HL-60 (cell line): ENCODE data around the gene METTL15.

Experiments
- TF ChIP-seq, protein P1 (sequence below): IDR thresholded peaks from one replicate; pipeline ENCODE4 v1.5.1; 2011; ENCODE audit warnings: low read length, control low read depth, inconsistent platforms; ENCODE audit not compliant: insufficient read depth
- TF ChIP-seq, protein P2 (sequence below): IDR thresholded peaks from 2 replicates; pipeline ENCODE4 v1.6.1; 2012; ENCODE audit warnings: low read depth; ENCODE audit not compliant: insufficient replicate concordance

- TF ChIP-seq, protein P1, sequence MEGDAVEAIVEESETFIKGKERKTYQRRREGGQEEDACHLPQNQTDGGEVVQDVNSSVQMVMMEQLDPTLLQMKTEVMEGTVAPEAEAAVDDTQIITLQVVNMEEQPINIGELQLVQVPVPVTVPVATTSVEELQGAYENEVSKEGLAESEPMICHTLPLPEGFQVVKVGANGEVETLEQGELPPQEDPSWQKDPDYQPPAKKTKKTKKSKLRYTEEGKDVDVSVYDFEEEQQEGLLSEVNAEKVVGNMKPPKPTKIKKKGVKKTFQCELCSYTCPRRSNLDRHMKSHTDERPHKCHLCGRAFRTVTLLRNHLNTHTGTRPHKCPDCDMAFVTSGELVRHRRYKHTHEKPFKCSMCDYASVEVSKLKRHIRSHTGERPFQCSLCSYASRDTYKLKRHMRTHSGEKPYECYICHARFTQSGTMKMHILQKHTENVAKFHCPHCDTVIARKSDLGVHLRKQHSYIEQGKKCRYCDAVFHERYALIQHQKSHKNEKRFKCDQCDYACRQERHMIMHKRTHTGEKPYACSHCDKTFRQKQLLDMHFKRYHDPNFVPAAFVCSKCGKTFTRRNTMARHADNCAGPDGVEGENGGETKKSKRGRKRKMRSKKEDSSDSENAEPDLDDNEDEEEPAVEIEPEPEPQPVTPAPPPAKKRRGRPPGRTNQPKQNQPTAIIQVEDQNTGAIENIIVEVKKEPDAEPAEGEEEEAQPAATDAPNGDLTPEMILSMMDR: no peak
- TF ChIP-seq, protein P2, sequence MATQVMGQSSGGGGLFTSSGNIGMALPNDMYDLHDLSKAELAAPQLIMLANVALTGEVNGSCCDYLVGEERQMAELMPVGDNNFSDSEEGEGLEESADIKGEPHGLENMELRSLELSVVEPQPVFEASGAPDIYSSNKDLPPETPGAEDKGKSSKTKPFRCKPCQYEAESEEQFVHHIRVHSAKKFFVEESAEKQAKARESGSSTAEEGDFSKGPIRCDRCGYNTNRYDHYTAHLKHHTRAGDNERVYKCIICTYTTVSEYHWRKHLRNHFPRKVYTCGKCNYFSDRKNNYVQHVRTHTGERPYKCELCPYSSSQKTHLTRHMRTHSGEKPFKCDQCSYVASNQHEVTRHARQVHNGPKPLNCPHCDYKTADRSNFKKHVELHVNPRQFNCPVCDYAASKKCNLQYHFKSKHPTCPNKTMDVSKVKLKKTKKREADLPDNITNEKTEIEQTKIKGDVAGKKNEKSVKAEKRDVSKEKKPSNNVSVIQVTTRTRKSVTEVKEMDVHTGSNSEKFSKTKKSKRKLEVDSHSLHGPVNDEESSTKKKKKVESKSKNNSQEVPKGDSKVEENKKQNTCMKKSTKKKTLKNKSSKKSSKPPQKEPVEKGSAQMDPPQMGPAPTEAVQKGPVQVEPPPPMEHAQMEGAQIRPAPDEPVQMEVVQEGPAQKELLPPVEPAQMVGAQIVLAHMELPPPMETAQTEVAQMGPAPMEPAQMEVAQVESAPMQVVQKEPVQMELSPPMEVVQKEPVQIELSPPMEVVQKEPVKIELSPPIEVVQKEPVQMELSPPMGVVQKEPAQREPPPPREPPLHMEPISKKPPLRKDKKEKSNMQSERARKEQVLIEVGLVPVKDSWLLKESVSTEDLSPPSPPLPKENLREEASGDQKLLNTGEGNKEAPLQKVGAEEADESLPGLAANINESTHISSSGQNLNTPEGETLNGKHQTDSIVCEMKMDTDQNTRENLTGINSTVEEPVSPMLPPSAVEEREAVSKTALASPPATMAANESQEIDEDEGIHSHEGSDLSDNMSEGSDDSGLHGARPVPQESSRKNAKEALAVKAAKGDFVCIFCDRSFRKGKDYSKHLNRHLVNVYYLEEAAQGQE: no peak
Observed at GRCh38 chr11:28269586-28269985, 161.4 kb downstream of the METTL15 start.
